Left cardiac atrium (tissue), 4 donors: Measurements from ENCODE around the gene ATP5PO. TPM values are rescaled to one million over a fixed set of nuclear protein-coding genes. Genes with fewer than 3 reads are reported as not detected.
"Not testable (repeated sequence)": the region's sequence is repeated elsewhere in the genome, so short reads cannot be mapped to it uniquely, and the experiment has no call there.

Experiments
- ATAC-seq, 2 donors: fragments of 200-7000 bp; cut with Tn5 transposase; one replicate each; pipeline ENCODE4 v1.9.1; 2020; ENCODE audit warnings: mild to moderate bottlenecking in 2 of 2, moderate library complexity in 2 of 2
- DNase-seq: peaks from one replicate; pipeline ENCODE4 v3.0.0-alpha.2; 2020
- intact Hi-C, 2 donors: fragments of 100-400 bp; cut with DNase I; formaldehyde crosslinking; loops; one replicate each; pipeline versions ENCODE4 v1.14.1 to v1.15.1; 2022 to 2023
- total RNA-seq, 2 donors: library from RNA; stranded (reverse); fragmentation: NEBNext Ultra II Directional; extraction: Animal tissue kit (Norgen Biotek cat#: 25700); gene quantifications; one replicate each; pipeline ENCODE4 v1.2.1, GENCODE V29; 2021
- donor health status: DM: no; HTN: yes; CAD: no.
- donor health status: DM: no; HTN: yes; CAD: no; lungs with severe emphysema.
- donor health status: DM: yes; HTN: yes; CAD: no.
- donor health status: Dilated cardiomyopathy.

ATP5PO gene
- total RNA-seq, 2 donors from 2014 or later = 534 to 568 TPM

DNA sequence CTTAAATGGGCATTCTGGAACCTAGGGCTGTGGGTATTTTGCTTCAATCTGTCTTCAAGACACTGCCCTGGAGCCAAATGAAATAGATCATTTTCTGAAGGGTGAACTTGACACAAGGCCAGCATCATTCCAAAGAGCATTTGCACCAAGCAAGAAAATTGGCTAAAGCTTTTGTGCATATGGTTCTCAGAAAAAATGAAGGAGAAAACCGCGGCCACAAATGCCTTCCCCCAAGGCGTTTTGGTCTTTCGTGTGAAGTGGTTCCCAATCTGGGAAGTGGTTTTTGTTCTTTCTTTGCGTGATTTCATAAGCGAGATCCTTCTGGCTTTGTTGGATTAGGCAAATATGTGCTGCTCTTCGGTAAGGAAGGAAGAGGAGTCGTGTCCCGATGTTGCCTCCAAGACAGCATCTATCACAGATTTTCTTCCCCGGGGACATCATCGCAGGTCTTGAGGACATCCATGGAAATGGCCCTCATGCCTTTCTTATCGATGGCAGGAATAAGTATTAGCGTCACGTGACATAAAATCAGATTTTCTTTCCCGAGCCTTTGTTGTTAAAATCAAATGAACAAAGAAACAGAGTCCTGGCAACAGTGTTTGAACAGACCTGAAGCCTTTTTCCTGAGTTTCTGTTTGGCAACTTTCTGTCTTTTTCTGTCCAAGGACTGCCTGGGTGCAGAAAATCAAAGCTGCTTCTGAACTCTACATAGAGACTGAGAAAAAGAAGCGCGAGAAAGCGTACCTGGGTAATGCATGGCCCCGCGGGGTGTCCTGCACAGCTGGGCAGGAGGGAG, 31.0 kb downstream of the ATP5PO start:
- ATAC-seq = no peak
- DNase-seq = no peak
- intact Hi-C loops = no loop called here

DNA sequence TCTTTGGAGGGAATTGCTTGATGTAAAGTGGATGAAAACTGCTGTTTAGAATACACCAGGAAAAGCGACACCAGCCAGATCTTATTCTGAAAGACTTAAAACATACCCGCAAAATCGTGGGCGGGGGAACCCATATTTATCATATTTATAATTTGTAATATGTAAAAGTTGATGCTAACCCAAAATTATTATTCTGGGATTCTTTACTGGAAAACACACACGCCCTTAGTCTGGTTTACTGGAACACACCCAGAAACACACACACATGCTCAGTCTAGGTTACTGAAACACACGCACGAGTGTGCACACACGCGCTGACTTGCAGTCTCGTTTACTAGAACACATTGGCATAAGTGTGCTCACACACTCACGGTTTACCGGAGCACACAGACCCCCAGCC, 32.5 kb downstream of the ATP5PO start:
- DNase-seq (no peak), ATAC-seq (no peak)
- intact Hi-C loops = no loop called here

DNA sequence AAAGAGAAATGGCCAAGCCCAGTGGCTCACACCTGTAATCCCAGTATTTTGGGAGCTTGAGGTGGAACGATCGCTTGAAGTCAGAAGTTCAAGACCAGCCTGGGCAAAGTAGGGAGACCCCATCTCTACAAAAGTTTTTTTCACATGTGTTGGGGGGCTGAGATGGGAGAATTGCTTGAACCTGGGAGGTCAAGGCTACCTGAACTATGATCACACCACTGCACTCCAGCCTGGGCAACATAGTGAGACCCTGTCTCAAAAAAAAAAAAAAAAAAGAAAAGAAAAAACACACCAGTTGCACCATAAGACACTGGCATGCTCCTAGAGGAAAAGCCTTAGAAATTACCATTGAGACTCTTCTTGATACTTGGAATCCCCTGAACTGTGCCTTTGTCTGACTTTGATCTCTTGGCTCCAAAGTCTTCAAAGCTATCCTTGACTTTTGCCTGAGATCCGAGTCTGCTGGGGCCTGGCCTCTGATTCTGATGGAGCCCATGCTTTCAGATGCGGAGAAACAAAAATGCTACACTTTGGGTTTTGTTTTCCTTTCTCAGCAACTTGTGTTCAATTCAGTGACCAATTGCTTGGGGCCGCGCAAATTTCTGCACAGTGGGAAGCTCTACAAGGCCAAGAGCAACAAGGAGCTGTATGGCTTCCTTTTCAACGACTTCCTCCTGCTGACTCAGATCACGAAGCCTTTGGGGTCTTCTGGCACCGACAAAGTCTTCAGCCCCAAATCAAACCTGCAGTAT, 33.7 kb downstream of the ATP5PO start:
- DNase-seq (no peak), ATAC-seq (no peak)
- intact Hi-C loops = no loop called here

- DNase-seq (no peak), ATAC-seq (no peak)
- intact Hi-C loops = no loop called here
Measured at GRCh38 chr21:33880626-33881025, 35.0 kb downstream of the ATP5PO start.

DNA sequence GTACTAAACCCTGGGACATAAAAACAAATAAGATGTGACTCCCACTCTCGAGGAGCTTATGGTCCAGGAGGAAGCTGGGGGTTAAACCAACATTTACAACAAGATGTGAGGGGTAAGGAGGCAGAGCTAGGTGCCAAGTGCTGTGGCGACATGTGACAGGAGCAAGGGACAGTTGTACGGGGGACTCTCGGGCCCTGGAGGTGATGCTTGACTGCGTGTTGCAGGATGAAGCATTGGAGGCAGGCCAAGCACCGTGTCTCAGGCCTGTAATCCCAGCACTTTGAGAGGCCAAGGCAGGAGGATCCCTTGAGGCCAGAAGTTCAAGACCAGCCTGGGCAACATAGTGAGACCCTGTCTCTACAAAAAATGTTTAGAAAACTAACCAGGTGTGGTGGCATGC, 36.8 kb downstream of the ATP5PO start:
- DNase-seq (no peak), ATAC-seq (no peak)
- intact Hi-C loops = no loop called here

GRCh38 chr21:33875026-33875695, 40.4 kb downstream of the ATP5PO start:
- intact Hi-C loops = no loop called here
- ATAC-seq = no peak
- DNase-seq = no peak

DNA sequence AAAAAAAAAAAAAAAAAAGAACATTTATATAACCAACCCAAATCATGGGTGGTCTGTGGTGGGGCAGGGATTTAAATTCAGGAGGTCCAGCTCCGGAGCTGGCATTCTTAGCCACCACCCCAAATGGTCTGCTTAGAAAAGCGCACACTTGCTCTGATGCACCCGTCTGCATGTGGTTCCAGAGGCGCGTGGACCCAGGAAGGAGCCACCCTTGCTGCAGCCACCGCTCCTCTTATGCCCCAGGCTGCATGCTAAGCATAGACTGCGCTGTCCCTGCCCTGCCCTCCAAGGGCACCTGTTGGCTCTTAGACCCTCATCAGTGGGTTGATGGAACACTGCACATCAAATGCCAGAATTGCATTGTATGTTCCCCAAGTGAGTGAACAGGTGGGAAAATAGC, 41.4 kb downstream of the ATP5PO start:
- ATAC-seq (no peak), DNase-seq (no peak)
- intact Hi-C loops = no loop called here

GRCh38 chr21:33872881-33873515, 42.6 kb downstream of the ATP5PO start:
- intact Hi-C loops = no loop called here
- ATAC-seq (no peak), DNase-seq (no peak)

DNA sequence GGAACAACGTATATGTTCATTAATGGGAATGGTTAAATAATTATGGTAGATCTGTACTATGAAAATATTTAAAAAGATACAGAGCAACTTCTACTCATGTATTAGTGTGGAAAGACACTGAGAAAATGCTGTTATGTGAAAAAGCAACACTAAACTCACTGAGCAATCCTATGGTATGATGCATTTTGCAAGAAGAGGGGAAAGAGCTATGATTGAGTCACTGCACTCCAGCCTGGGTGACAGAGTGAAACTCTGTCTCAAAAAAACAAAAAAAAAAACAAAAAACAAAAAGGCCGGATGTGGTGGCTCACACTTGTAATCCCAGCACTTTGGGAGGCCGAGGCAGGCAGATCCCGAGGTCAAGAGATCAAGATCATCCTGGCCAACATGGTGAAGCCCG, 44.4 kb downstream of the ATP5PO start:
- intact Hi-C loops = no loop called here
- ATAC-seq (no peak), DNase-seq (no peak)

DNA sequence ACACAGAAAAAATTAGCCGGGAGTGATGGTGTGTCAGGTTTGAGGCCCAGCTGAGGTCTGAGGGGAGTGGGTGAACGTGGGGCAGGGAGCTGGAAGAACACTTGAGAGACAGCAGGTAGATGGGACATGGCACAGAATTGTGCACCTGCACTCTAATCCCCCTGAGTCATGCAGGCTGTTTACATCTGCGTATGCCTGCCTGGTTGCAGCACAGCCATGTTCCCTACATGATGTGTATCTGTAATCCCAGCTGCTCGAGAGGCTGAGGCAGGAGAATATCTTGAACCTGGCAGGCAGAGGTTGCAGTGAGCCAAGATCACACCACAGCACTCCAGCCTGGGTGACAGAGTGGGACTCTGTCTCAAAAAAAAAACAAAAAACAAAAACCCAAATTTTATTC, 44.8 kb downstream of the ATP5PO start:
- intact Hi-C loops = no loop called here
- no peak for DNase-seq
- peak in 1 of 2 donors; percentile 23 for ATAC-seq

- intact Hi-C loops = no loop called here
- DNase-seq (no peak), ATAC-seq (no peak)
Measured at GRCh38 chr21:33869873-33870272, 45.7 kb downstream of the ATP5PO start.

DNA sequence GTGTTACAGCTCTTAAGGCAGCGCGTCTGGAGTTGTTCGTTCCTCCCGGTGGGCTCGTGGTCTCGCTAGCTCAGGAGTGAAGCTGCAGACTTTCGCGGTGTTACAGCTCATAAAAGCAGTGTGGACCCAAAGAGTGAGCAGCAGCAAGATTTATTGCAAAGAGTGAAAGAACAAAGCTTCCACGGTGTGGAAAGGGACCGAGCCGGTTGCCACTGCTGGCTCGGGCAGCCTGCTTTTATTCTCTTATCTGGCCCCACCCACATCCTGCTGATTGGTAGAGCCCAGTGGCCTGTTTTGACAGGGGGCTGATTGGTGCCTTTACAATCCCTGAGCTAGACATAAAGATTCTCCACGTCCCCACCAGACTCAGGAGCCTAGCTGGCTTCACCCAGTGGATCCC, 47.7 kb downstream of the ATP5PO start:
- DNase-seq, intact Hi-C loops, ATAC-seq: not testable (repeated sequence)

DNA sequence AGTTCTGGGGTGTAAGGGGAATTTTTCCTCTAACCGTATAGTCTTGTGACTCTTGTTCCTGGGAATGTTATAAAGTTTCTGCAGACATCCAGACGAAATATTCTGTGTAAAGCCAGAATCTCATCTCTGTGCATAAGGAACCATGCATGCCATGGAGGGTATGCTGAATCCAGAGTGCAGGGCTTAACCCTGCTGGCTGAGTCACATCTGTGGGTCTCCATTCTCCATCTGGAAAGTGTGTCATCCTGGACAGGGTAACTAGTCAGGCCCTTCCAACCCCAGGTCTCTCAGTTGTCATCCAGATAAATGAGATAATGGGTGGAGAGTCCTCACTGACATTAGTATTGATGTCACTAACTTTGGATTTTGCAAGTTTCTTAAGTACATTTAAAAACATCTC, 48.8 kb downstream of the ATP5PO start:
- intact Hi-C loops = no loop called here
- DNase-seq (no peak), ATAC-seq (no peak)

- ATAC-seq = no peak
- intact Hi-C loops = no loop called here
- no peak for DNase-seq
Measured at GRCh38 chr21:33865996-33866575, 49.5 kb downstream of the ATP5PO start.

GRCh38 chr21:33865176-33865575, 50.4 kb downstream of the ATP5PO start:
- no peak for ATAC-seq
- intact Hi-C loops = no loop called here
- no peak for DNase-seq

DNA sequence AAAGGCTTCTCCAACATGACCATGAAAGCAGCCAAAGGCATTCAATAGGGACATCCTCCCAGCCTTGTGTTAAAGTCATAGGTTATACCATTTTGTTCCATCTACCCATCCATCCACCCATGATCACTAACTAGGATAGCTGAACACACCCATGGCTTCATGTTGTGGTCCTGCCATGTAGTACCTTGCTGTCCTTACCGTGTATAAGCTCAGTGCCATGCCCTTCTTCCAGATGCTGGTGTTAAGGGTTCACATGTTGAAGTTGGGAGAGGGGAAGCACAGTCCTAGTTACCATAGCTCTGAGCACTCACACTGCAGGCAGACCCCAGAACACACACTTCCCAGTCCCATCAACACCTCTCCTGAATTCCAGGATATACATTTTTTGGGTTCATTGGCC, 51.5 kb downstream of the ATP5PO start:
- DNase-seq (no peak), ATAC-seq (no peak)
- intact Hi-C loops = no loop called here

DNA sequence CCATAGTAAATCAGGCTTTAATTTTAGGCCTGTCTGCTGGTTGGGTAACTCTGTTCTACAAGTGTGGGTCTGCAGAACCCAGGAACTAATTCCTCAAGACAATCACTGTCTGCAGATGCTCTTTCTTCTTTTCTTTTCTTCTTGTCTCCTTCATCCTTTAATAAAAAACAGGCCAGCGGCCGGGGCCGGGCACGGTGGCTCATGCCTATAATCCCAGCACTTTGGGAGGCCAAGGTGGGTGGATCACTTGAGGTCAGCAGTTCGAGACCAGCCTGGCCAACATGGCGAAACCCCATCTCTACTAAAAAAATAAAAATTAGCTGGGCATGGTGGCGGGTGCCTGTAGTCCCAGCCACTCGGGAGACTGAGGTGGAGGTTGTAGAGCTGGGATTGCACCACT, 52.4 kb downstream of the ATP5PO start:
- DNase-seq, intact Hi-C loops, ATAC-seq: not testable (repeated sequence)

DNA sequence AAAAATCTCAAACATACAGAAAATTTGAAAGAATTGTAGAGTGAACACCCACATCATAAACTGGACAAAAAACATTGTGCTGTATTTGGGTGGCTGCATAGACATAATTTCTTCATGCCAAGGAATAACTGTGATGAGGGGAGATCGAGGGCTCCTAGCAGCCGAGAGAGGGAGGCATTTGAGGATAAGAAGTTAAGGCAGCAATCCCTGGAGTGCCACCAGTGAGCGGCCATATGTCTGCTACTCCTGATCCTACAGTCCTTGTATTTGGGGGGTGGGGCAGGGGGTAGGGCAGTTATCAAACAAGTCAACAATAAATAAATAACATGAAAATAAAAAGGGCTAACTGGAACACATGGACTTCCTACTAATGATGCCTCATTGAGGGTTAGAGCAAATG, 54.5 kb downstream of the ATP5PO start:
- intact Hi-C loops = no loop called here
- ATAC-seq (no peak), DNase-seq (no peak)

GRCh38 chr21:33860332-33860879, 55.2 kb downstream of the ATP5PO start:
- no peak for DNase-seq
- ATAC-seq = no peak
- intact Hi-C loops = no loop called here
